Coronary artery (tissue), 2 donors: ENCODE results near the gene MDH2.
"Not testable (repeated sequence)": the region's sequence is repeated elsewhere in the genome, so short reads cannot be mapped to it uniquely, and the experiment has no call there.

ENCODE experiments used
- DNase-seq: peaks from one replicate; pipeline ENCODE4 v3.0.0-alpha.2; 2017; ENCODE audit warnings: low spot score
- H3K27ac ChIP-seq, 2 donors: fragments of 200-600 bp; sonication (generic); one replicate each; pipeline ENCODE4 v1.5.1; 2016 to 2019
- H3K4me3 ChIP-seq: fragments of 200-600 bp; sonication (generic); 2 replicates; pipeline ENCODE4 v1.5.1; 2016; ENCODE audit warnings: mild to moderate bottlenecking, moderate library complexity
- TF ChIP-seq, protein P1 (sequence below): fragments of 200-600 bp; sonication (generic); IDR thresholded peaks from one replicate; pipeline ENCODE4 v1.5.1; 2019; ENCODE audit warnings: antibody characterized with exemption

The MDH2 gene

GRCh38 chr7:76057103-76057812 is 9.4 kb downstream of the MDH2 start:
- Histone ChIP-seq H3K27ac (no peak overlapping the region), H3K4me3 (no peak overlapping the region)
- TF ChIP-seq, protein P1, sequence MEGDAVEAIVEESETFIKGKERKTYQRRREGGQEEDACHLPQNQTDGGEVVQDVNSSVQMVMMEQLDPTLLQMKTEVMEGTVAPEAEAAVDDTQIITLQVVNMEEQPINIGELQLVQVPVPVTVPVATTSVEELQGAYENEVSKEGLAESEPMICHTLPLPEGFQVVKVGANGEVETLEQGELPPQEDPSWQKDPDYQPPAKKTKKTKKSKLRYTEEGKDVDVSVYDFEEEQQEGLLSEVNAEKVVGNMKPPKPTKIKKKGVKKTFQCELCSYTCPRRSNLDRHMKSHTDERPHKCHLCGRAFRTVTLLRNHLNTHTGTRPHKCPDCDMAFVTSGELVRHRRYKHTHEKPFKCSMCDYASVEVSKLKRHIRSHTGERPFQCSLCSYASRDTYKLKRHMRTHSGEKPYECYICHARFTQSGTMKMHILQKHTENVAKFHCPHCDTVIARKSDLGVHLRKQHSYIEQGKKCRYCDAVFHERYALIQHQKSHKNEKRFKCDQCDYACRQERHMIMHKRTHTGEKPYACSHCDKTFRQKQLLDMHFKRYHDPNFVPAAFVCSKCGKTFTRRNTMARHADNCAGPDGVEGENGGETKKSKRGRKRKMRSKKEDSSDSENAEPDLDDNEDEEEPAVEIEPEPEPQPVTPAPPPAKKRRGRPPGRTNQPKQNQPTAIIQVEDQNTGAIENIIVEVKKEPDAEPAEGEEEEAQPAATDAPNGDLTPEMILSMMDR = no peak
- no peak for DNase-seq

- Histone ChIP-seq H3K4me3 (no peak overlapping the region), H3K27ac (no peak overlapping the region)
- TF ChIP-seq, protein P1 = no peak
- no peak for DNase-seq
Observed at GRCh38 chr7:76057813-76058145, 9.9 kb downstream of the MDH2 start.

GRCh38 chr7:76058745-76059144 is 10.8 kb downstream of the MDH2 start:
- not testable (repeated sequence) for H3K4me3 ChIP-seq, H3K27ac ChIP-seq, DNase-seq

- H3K27ac ChIP-seq = no peak overlapping the region
- no peak for DNase-seq
Observed at GRCh38 chr7:76060842-76061241, 12.9 kb downstream of the MDH2 start.

GRCh38 chr7:76062254-76062653 is 14.3 kb downstream of the MDH2 start:
- DNase-seq = no peak
- H3K4me3 ChIP-seq = no peak overlapping the region
- H3K27ac ChIP-seq = no peak overlapping the region
- TF ChIP-seq, protein P1 = no peak

More at GRCh38 chr7:76060842-76061241, 12.9 kb downstream of the MDH2 start:
- H3K4me3 ChIP-seq = no peak overlapping the region
- TF ChIP-seq, protein P1 = no peak

DNA sequence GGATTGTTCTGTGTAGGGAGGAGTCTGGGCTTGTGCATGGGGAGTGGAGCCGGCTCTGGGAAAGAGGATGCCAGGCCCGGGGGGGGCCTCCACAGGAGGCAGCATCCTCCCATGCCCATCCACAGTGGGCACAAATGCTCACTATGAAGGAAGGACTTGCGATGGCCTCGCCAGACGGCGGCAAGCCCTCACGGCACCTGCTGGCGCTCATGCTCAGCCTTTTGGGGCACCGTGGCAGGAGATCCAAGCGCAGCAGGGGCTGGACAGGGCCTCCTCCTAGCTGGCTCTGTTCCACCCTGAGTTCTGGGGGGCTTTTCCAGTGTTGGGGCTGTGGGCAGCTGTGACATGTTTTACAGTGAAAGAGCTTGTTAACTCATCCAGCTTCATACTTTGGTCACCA is 15.2 kb downstream of the MDH2 start:
- TF ChIP-seq, protein P1 = no peak
- DNase-seq = no peak
- H3K27ac ChIP-seq = no peak overlapping the region
- H3K4me3 ChIP-seq = no peak overlapping the region

DNA sequence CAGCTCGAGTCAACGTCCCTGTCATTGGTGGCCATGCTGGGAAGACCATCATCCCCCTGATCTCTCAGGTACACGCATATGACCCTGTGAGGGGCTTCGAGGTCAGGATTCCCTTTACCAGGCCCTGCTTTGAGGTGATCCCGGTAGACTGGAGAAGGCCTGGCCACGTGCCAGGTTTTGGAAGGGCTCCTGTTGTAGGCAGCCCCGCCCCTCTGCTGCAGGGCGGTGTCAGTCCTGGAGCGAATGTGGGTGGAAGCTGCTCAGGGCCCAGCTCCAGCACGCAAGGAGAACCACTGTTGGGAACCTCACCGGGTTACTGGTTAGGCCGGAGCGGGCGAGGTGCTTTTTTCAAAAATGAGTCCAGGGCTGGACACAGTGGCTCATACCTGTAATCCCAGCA is 15.6 kb downstream of the MDH2 start:
- no peak for DNase-seq
- TF ChIP-seq, protein P1 = no peak
- Histone ChIP-seq H3K4me3 (no peak overlapping the region), H3K27ac (no peak overlapping the region)
